Measurements from ENCODE around the gene CD6. TPM values are rescaled to one million over a fixed set of nuclear protein-coding genes. Genes with fewer than 3 reads are reported as not detected.

The CD6 gene
- total RNA-seq, 1 experiment from 2014 or later, result 1.4 TPM

- H3K4me3 ChIP-seq (replicated peaks in 1 of 2; ENCODE audit: low read depth in 1 of 2, low read length in 2 of 2), result no peak overlapping the region
- no peak for DNase-seq (ENCODE audit: low read depth, low spot score)
- no peak overlapping the region for H3K9ac ChIP-seq (ENCODE audit: low read length)
- no peak overlapping the region for H3K4me2 ChIP-seq (ENCODE audit: low read length)
- no peaks in the 10 kb centered on the region for H4K20me1 ChIP-seq (ENCODE audit: insufficient read depth)
- H3K4me1 ChIP-seq (ENCODE audit: control insufficient read depth in 1 of 2, insufficient read depth in 2 of 2, low read length in 2 of 2), result peaks cover 5 to 9% of the 10 kb centered on the region in 2 experiments; a peak in 3 of 4 replicates
- ChIA-PET CTCF (no interaction called here), RAD21 (ENCODE audit: low non-redundant PET in 1 of 2, low total read pairs in 2 of 2, uncharacterized antibody in 2 of 2, unreplicated experiment in 2 of 2) (no interaction called here), POLR2A (no interaction called here)
- BruUV-seq (replicated peaks), result no TSS peak
- no peak overlapping the region for H3K27ac ChIP-seq (ENCODE audit: low read depth, low read length)
- H2AFZ ChIP-seq (ENCODE audit: low read depth, low read length, poor library complexity, severe bottlenecking), result no peak overlapping the region
- H3K27me3 ChIP-seq (ENCODE audit: insufficient read depth, low read length), result no peaks in the 10 kb centered on the region
- TF ChIP-seq REST (IDR thresholded peaks at IDR 0.05; ENCODE audit: low read depth), result no peak
- no peak for TF ChIP-seq JUND (IDR thresholded peaks at IDR 0.05)
- no peak for TF ChIP-seq CEBPB (IDR thresholded peaks at IDR 0.05; ENCODE audit: low read depth)
- no peak for TF ChIP-seq POLR2A (IDR thresholded peaks at IDR 0.05; ENCODE audit: borderline replicate concordance, extremely low read depth, insufficient read depth, insufficient read length)
- no peak for TF ChIP-seq ELF1 (IDR thresholded peaks at IDR 0.05; ENCODE audit: borderline replicate concordance, low read depth)
- TF ChIP-seq ZNF274 (IDR thresholded peaks at IDR 0.05; ENCODE audit: low read depth, low read length), result no peak
- no peak for TF ChIP-seq FOSL1 (IDR thresholded peaks at IDR 0.05; ENCODE audit: low read depth)
- TF ChIP-seq, protein P1, sequence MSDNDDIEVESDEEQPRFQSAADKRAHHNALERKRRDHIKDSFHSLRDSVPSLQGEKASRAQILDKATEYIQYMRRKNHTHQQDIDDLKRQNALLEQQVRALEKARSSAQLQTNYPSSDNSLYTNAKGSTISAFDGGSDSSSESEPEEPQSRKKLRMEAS (IDR thresholded peaks at IDR 0.05), result no peak
- no peak for TF ChIP-seq ZBTB33 (IDR thresholded peaks at IDR 0.05; ENCODE audit: extremely low read depth, insufficient replicate concordance, low read length)
- TF ChIP-seq TCF7L2 (IDR thresholded peaks at IDR 0.05; ENCODE audit: borderline replicate concordance, extremely low read depth, insufficient read depth, insufficient read length), result no peak
- TF ChIP-seq POLR2AphosphoS5 (IDR thresholded peaks at IDR 0.05; ENCODE audit: low read depth, low read length), result no peak
- intact Hi-C loops (cut with micrococcal nuclease), result no loop called here
- no peaks in the 10 kb centered on the region for H3K79me2 ChIP-seq (ENCODE audit: insufficient read depth, low read length)
- no peak for ATAC-seq
- H3K9me2 ChIP-seq (ENCODE audit: insufficient read depth), result no peaks in the 10 kb centered on the region
- H3K36me3 ChIP-seq (ENCODE audit: control insufficient read depth in 1 of 2, insufficient read depth in 2 of 2, low read length in 2 of 2), result no peaks in the 10 kb centered on the region
- H3K9me3 ChIP-seq (ENCODE audit: control insufficient read depth in 1 of 2, insufficient read depth in 1 of 2, low read depth in 1 of 2, low read length in 2 of 2), result no peaks in the 10 kb centered on the region
Measured at GRCh38 chr11:61020551-61021235, 49.2 kb downstream of the CD6 start.

Measured in HCT116 (cell line).